Inferior parietal cortex (tissue), 1 donor: ENCODE results near the gene HIPK2.

Source experiments
- DNase-seq: peaks from one replicate; pipeline ENCODE4 v3.0.0-alpha.2; 2016; ENCODE audit errors: extremely low spot score

The HIPK2 gene

DNA sequence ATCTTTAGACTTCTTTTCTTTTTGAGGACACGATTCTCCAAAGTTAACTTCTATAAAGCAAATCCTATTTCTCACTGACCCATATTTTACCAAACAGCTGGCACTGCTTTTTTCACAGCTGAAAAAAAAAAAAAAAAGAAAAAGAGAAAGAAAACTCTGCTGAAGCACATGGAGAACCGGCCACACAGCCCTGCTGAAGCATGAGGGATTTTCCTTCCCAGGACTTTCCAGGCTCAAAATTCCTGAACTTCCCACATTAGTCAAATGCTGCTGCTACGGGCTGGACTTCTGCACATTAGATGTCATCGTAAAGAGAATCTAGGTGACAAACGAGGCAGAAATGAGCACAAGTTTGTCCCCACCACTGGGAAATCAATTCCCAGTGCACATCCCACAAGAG is 25.2 kb downstream of the HIPK2 start:
- no peak for DNase-seq

DNA sequence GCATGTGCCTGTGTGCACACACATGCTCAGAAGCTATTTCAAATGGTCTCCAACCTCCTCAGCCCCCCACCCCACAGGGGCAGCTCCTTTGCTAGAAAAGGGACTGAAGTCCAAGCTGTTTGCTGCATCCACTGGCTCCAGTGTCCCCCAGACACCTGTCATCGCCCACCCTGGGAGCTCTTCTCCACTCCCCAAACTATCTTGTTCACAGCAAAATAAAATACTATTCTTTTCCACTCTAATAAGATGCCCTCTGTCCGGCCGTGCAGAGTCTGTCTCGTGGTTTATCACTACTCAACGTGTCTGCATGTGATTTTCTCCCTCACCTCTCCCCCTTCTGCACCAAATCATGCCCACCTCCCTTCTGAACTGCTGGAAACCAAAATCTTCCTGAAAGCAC is 25.6 kb downstream of the HIPK2 start:
- DNase-seq, result no peak

DNA sequence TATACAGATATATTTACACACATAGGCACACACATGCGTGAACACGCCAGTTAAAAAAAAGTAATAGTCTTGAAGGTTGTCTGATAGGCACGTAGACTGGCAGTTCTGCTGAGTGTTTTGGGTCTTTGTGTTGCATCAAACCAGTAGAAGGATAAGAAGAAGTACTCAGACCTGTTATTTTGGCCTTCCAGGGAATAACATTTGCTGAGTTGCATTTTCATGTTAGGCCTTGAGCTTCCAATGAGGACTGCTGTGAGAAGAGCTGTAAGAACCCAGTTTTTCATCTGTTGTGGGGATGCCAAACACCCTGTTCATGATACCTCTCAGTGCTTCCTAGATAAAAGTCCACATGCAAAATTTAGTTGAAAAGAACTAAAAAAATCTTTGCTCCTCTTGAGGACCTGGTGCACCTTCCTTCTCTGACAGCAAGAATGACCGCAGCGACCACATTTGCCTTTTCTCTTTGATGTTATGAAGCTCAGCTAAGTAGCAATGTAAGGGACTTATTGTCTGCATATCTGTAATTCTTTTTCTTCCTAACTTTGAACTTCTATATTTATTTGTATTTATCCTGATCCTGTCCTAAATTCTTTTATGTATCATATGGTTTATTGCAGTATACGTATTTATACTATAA is 27.2 kb downstream of the HIPK2 start:
- no peak for DNase-seq

DNA sequence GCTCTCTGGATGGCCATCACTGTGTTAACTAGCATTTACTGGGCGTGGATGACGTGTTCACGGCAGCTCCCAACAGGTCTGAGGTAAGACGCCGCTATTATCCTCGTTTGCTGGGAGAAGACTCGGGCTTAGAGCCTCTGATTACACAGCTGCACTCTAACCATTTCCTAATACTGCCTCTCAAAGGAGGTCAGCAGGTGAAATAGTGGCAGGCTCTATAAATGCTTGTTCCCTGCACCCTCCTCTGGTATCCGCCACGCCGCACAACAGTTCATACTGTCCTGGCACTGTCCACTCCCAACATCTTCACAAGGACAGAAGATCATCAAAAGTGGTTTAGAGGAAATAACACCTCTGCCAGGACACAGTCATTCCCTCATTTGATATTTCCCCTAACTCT is 28.3 kb downstream of the HIPK2 start:
- DNase-seq, result no peak

DNA sequence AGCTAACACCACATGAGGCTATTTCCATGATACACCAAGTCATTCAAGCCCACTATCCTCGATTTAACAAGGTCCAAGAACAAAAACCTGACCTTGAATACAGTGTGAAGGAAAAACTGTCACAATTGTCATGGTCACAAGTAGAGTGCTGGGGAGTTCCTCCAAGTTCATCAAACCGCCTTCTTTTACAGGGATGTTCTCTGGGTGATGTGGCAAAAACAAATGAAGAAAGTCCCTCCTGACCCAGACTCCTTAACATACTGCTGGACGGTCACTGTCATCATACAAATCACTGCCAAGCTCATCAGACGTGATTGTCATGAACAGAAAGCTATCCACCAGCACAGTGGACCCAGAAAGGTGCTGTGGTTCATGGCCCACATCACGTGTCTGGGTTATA is 28.9 kb downstream of the HIPK2 start:
- DNase-seq, result no peak

DNA sequence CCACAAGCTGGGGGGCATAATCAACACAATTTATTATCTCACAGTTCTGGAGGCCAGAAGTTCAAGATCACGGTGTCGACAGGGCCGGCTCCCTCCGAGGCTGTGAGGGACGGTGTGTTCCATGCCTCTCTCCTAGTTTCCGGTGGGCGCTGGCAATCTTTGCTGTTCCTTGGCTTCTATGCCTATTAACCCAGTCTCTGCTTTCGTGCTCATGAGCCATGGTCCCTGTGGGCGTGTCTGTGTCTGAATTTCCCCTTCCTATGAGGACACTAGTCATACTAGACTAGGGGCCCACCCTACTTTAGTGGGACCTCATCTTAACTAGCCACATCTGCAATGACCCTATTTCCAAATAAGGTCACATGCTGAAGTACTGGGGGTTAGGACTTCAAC is 29.4 kb downstream of the HIPK2 start:
- no peak for DNase-seq

DNA sequence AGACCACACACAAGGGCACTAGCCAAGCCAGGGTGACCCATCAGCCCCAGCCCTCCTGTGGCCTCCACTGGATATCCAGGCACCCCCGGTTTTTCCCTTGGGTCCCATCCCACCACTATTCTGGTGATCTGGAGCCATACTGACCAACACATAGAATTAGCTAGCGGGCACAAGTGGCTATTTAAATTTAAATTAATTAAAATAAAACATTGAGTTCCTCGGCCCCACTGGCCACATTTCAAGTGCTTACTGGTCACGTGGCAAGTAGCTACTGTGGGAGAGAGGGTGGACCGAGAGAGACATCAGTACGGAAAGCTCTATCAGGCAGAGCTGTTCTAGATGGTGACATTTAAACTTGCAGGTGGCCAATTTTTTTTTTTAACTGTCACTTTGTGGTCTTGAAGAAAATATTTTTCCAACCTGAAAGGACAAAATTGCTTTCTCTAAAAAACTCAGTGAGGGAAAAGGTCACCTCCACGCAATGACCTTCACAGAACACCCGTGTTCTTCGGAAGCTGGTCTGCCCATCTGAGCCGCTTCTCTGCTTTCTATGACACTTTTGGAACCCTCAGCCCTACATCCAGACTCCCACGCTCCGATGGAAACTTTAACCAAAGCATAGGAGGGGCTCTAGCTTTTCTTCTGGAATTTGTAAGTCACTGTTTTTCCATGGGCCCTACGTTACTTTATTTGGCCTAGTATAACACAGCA is 30.0 kb downstream of the HIPK2 start:
- DNase-seq, result no peak

DNA sequence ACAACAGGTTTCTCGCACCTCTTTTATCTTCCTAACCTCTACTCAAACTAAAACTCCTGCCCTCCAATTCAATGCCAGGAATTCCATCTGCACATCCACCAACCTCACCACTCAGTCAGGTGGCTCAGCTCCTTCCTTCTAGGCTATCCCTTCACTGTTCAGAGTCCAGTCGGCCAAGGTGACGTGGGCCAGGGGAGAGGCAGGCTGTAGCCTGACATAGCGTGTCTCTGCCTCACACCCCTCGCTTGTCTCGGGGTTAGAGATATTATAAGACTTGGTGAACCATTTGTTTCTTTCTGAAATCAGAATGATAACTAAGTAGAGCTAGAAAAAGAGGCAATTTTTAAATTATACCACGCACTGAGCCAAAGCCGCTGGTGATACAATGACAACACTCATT is 31.1 kb downstream of the HIPK2 start:
- no peak for DNase-seq

DNA sequence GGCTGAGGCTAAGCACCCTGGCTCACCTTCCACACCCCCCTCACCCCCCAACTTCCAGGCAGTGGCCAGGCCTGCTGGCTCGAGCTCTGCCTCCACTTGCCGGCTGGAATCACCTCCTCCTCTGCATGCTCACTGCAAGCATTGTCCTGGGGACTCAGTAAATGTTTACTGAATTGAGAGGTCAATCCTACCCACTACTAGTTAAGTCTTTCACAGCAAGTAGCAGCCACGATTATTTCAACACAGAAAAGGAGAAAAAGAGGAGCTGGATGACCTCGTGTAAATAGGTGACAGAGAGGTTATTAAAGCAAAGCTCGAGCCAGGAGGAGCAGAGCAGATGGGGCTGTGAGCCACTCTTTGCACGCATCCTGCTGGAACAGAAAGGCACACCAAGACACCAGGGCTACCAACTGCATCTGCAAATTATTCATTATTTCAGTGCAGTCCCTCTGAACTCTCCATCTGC is 32.1 kb downstream of the HIPK2 start:
- DNase-seq, result no peak

DNA sequence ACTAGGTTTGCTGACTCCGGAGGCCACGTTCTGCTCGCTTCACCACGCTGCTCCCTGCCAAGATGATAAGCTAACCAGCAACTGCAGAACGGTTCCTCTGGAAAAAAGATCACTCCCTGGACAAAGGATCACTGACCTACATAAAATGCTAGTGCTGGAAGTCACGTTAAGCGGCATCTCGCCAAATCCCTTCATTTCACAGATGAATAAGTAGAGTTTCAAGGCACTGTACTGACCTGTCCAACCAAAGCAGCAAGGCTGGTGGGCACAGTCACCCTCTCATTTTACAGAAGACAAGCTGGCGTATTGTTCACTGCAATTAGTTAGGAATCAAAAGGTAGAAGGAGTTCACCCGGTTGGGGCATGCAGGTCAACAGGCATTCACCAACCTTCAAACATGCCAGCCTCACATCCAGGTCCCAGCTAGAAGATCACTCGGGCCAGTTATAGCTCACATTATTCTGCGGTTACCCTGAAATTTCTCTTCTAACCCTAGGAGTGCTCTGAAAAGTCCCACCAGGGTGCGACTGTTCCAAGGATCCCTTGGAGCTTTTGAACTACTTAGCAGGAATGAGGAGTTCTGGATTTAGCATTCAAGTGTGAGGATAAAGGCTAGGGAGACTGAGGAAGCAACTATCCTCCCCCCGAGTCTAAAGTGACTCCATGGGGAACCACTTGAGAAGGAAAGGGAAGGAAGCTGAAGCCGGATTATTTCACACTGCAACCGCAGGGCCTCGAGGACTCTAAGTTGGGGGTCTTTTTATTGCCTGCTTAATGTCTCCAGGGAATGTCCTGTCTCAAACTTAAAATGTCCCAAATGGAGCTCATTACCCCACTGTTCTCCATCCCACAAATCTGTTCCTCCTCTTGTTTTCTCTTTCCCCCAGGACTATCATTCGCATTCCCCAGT is 32.8 kb downstream of the HIPK2 start:
- DNase-seq, result no peak

DNA sequence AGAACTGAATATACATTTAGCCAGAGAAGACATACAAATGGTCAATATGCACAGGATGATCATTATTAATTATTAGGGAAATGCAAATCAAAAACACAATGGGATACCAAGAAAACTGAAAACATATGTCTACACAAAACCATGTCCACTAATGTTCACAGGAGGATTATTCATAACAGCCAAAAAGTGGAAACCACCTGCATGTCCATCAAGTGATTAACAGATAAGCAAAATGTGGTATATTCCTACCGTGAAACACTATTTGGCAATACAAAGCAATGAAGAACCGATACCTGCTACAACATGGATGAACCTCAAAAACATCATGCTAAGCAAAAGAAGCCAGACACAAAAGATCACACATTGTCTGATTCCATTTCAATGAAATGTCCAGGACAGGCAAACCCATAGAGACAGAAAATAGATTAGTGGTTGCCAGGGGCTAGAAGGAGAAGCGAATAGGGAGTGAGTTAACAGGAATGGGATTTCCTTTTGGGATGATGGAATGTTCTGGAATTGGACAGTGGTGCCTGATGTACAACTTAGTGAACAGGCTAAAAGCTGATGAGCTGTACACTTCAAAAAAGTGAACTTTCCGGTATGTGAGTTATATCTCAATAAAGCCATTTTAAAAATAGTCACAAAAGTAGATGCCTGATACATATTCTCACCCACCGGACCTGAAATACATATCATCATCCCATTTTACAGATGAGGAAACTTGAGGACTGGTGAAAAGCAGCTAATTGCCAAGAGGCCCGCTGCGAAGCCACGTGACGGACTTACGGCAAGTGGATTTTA is 33.6 kb downstream of the HIPK2 start:
- no peak for DNase-seq

DNA sequence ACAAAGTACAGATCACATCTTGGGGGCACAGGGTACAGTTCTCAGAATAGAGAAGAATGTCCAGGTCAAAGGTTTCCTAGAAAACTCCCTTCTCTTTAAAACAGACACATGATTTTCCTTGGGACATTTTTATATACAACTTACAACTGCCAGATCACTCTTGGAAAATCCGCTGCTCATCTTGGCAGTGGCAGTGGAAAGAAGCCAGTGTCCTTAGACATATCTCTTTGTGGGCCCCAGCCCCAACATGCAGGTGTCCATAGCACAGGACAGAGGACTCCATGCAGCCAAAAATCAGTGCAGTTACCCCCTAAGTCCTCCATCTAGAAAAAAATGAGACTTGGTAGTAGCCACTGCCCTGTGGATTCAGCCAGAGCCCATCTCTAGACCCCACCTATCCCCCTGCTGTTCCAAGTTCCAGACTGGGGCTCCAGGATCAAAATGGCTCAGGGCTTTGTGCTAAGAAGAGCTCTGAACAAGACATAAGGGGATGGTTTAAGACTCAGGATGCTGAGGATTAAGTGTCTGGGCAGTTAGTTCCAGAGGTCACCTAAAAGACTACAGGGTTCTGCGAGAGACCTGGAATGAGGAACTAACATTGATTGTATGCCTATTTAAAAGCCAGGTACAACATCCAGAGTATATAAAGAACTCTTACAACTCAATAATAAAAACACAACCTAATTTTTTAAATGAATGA is 34.4 kb downstream of the HIPK2 start:
- DNase-seq, result no peak

DNA sequence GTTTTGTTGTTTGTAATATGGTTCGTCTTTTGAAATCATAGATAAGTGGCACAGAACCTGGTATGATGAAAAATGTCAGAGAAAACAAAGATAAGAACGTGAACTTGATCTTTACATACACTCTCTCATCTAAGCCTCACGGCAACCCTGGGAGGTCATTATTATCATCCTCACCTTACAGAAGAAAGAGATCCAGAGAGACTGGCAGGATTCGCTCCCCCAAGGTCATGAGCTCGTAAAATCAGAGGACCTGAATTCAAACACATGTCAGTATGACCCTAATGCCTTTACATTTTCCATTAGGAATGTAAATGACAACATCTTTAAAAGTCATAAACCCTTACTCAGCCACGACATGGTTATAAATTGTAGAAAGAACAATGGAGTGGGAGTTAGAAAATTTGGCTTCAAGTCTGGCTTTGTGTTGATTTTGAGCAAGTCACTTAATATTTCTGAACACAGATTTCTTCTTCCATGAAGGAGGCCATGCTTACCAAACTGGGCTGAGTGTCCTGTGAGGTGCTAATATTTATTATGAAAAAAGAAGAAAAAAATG is 35.9 kb downstream of the HIPK2 start:
- no peak for DNase-seq

DNA sequence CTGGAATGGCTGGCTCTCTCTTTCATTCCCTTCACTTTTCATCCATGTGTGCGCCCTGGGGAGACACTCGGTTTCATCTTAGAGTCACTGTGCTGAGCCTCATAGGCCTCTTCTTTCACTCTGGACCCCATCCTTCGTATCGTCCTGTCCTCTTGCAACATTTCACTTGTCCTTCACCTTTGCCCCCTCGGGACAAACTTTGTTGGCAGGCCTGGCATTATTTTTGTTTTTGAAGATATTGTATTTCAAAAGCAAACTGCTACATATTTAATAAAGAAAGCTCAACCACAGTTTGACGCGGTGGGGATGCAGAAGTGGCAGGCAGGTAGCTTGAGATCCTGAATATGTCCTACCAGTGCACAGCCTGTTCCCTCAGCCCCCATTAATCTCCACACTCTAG is 36.6 kb downstream of the HIPK2 start:
- DNase-seq, result no peak

DNA sequence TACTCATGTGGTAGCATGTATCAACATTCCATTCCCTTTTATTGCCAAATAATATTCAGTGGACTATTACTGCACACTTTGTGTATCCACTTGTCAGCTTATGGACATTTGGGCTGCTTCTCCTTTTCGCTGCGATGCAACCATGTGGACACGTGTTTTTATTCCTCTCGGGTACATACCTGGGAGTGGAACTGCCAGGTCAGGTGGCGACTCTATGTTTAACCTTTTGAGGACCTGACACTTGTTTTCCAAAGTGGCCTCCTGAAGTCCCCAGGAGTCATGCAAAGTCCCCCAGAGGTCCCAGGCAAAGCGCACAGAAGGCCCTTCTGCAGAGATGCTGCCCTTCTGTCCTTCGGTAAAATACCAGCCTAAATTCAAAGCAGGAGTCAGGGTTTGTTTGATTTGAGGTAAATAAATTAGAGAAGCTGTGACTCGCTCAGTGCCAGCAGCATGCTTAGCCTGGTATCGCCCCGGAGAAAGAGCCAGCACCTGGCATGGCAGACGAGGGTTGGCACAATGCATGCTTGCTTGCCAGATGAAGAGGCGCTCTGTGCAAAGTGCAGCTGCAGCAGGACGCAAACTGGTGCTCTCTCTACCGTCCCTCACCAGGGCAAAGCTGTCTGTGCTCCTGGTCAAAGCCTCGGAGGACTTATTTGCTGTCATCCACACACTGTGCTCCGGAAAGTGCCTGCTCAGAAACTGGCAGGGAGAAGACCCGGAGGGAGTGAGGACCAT is 37.8 kb downstream of the HIPK2 start:
- peak; percentile 70 for DNase-seq

DNA sequence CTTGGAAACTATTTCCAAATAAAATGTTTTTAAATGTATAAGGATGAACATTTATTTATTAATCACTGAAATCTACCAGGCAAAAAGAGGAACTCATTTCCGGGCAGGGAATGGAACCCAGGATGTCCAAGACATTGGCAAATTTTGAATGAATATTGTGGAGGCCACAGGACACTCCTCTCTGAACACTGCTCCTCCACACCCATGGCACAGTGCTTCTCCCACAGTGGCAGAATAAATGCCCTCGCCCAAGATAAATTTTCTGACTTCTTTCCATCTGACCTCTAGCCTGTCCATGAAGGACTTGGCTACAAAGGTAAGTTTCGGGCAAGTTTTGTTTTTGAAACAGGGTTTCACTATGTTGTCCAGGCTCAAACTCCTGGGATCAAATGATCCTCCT is 39.0 kb downstream of the HIPK2 start:
- DNase-seq, result no peak

DNA sequence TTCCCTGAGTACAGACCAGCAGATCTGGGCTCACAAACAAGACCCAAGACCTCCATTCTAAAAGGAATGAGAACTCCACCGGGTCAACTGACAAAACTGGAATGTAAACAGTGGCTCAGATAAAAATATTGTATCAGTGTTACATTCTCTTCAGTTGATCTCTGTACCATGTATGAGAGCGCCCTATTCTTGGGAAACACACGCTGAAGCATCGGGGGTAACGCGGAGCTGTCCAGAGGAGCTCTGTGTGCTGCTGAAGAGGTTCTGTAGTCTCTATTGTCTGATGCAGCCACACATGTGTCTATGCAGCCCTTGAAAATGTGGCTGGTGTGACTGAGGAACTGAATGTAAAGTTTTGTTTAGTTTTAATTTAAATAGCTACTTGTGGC is 39.7 kb downstream of the HIPK2 start:
- peak; percentile 54 for DNase-seq

DNA sequence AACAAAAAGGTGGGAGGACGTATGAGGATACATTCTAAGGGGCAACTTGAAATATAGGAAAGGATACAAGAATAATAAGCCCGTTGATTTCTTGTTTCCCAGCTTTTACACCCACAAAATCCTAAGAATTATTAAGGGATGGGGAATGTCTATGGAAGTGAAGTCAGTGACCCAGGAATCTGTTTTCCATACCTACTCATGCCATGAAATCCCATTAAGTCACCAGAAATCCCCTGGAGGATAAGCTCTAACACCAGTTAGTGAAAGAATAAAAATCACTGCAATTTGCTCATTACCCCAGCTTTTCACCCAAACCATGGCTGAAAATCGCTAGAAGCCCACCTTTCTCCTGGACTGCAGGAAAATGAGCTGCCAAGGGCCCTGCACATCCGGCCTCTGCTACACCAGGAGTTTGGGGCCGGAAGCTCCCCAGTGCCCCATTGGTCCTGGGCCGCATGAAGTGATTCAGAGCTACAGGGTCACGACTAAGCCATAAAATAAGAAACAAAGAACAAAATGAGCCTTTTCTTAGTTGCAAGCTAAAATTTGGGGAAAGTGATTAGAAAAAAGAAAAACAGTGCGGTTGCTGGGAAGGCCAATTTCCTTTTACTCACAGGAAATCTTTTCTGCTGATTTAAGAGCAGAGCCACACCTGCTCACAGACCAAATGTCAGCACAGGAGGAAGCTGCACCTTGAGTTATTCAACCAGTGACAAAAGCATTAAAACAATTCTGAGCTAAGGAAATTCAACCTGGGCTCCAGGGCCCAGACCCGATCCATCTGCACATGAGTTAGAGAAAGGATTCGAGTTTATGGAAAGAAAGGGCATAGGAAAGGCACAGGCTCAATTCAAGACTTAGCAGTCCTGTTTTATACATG is 40.3 kb downstream of the HIPK2 start:
- DNase-seq, result peak; percentile 36

DNA sequence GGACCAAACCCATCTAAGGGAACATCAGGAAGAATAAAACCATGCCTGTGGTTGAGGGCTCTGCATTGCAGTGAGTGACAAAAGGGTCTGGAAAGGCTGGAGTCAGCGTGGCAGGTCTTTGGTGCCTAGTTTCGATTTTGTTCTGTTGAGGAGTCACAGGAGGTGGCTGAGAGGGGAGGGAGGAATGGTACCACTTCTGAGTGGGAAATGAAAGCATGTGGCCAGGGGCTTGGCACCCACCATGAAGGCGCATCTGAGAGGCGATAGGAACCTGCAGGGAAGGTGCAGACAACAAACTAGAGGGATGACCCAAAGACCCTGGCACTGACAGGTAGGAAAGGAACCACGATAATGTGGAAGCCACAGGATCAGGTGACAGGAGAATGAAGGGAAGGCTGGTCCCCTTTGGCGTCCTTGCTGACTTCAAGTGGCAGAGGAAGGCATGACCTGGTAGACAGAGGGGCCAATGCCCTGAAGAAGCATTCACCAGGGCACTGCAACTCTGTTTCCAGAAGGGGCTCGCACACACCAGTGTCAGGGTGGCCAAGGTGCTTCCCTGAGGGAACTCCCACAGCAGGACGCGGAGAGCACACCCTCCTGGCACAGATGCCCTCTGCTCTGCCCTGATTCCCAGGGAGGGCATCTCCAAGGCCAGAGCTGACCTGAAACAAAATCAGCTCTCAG is 41.7 kb downstream of the HIPK2 start:
- no peak for DNase-seq
